SK-N-SH (cell line): ENCODE results near the gene SUGP2. TPM values are rescaled to one million over a fixed set of nuclear protein-coding genes. Genes with fewer than 3 reads are reported as not detected.

ENCODE experiments used
- CTCF ChIA-PET: fragments of 300-600, 350-600 bp; formaldehyde crosslinking; extraction: SDS; loops from one replicate; lab custom pipeline; 2021; lab: Yijun Ruan, JAX
- POLR2A ChIA-PET: fragments of 350-600 bp; sonication (Branson Sonifier 250); formaldehyde crosslinking; extraction: SDS; loops from one replicate; lab custom pipeline; 2020; ENCODE audit warnings: antibody characterized with exemption, inconsistent platforms; lab: Yijun Ruan, JAX
- DNase-seq: peaks from one replicate; pipeline ENCODE4 v3.0.0; 2012
- H2AFZ ChIP-seq: fragments of 200-600 bp; sonication (generic); 2 replicates; pipeline ENCODE4 v1.8.1; 2016; ENCODE audit warnings: antibody characterized with exemption, mild to moderate bottlenecking, low read depth
- H3F3A ChIP-seq: fragments of 200-600 bp; sonication (generic); replicated peaks from 2 replicates; pipeline ENCODE3; 2016; ENCODE audit warnings: antibody characterized with exemption, mild to moderate bottlenecking; ENCODE audit not compliant: insufficient read depth
- H3K27ac ChIP-seq, 2 experiments: fragments of 200-500 bp in 1 of 2; fragments of 200-600 bp in 1 of 2; sonication (Bioruptor generic) in 1 of 2; sonication (generic), shearing (Covaris generic) in 1 of 2; 2 replicates each; pipeline versions ENCODE4 v1.5.1 to v1.6.1; 2014 to 2016; ENCODE audit warnings: low read depth in 2 of 2, inconsistent platforms in 1 of 2, low read length in 1 of 2, mild to moderate bottlenecking in 1 of 2, mixed read lengths in 1 of 2
- H3K27me3 ChIP-seq: fragments of 200-600 bp; sonication (generic), shearing (Covaris generic); 2 replicates; pipeline ENCODE4 v1.6.1; 2016; ENCODE audit warnings: mixed run types; ENCODE audit not compliant: insufficient read depth
- H3K36me3 ChIP-seq, 2 experiments: fragments of 200-500 bp in 1 of 2; fragments of 200-600 bp in 1 of 2; sonication (Bioruptor generic) in 1 of 2; sonication (generic) in 1 of 2; replicated peaks in 1 of 2; 2 replicates each; pipeline versions ENCODE3 to v1.5.1; 2014 to 2016; ENCODE audit warnings: low read length in 1 of 2, mild to moderate bottlenecking in 1 of 2; ENCODE audit not compliant: insufficient read depth in 2 of 2, control insufficient read depth in 1 of 2
- H3K4me1 ChIP-seq, 2 experiments: fragments of 200-500 bp in 1 of 2; fragments of 200-600 bp in 1 of 2; sonication (Bioruptor generic) in 1 of 2; sonication (generic), shearing (Covaris generic) in 1 of 2; 2 replicates each; pipeline versions ENCODE4 v1.5.1 to v1.6.1; 2014 to 2016; ENCODE audit warnings: low read depth in 1 of 2, low read length in 1 of 2, mixed run types in 1 of 2; ENCODE audit not compliant: insufficient read depth in 2 of 2, control insufficient read depth in 1 of 2
- H3K4me2 ChIP-seq: fragments of 200-600 bp; sonication (generic), shearing (Covaris generic); 2 replicates; pipeline ENCODE4 v1.6.1; 2017; ENCODE audit warnings: mixed run types
- H3K4me3 ChIP-seq, 2 experiments: fragments of 200-500 bp in 1 of 2; fragments of 200-600 bp in 1 of 2; sonication (Bioruptor generic) in 1 of 2; sonication (generic), shearing (Covaris generic) in 1 of 2; 2 replicates each; pipeline versions ENCODE4 v1.5.1 to v1.8.1; 2014 to 2016; ENCODE audit warnings: low read depth in 2 of 2, inconsistent platforms in 1 of 2, low read length in 1 of 2, mild to moderate bottlenecking in 1 of 2, mixed read lengths in 1 of 2, moderate library complexity in 1 of 2
- H3K79me2 ChIP-seq: fragments of 200-600 bp; sonication (generic); 2 replicates; pipeline ENCODE4 v1.8.1; 2017; ENCODE audit warnings: mild to moderate bottlenecking; ENCODE audit not compliant: insufficient read depth
- H3K9ac ChIP-seq: fragments of 200-600 bp; sonication (generic); 2 replicates; pipeline ENCODE4 v1.6.1; 2017; ENCODE audit warnings: mixed run types
- H3K9me2 ChIP-seq: fragments of 200-600 bp; sonication (generic); 2 replicates; pipeline ENCODE4 v1.6.1; 2017; ENCODE audit warnings: mixed run types
- H3K9me3 ChIP-seq: fragments of 200-600 bp; sonication (generic); 2 replicates; pipeline ENCODE4 v1.6.1; 2017; ENCODE audit warnings: mixed run types, mild to moderate bottlenecking, moderate library complexity
- H4K20me1 ChIP-seq: fragments of 200-600 bp; sonication (generic); 2 replicates; pipeline ENCODE4 v1.6.1; 2017; ENCODE audit warnings: mild to moderate bottlenecking, mixed run types; ENCODE audit not compliant: insufficient read depth
- ELF1 ChIP-seq: IDR thresholded peaks from 2 replicates; pipeline ENCODE4 v1.4.0; 2012
- EP300 ChIP-seq, 2 experiments: IDR thresholded peaks; 2 replicates each; pipeline versions ENCODE4 v1.4.0 to v1.6.1; 2012; ENCODE audit warnings: borderline replicate concordance in 1 of 2, low read depth in 1 of 2, low read length in 1 of 2
- JUND ChIP-seq: IDR thresholded peaks from 2 replicates; pipeline ENCODE4 v1.4.0; 2012
- MXI1 ChIP-seq: IDR thresholded peaks from 2 replicates; pipeline ENCODE4 v1.6.1; 2012; ENCODE audit warnings: mild to moderate bottlenecking, low read depth, low read length, improper control_type of control experiment
- RCOR1 ChIP-seq: fragments of 150-350 bp; IDR thresholded peaks from 2 replicates; pipeline ENCODE4 v1.6.1; 2017; ENCODE audit warnings: antibody characterized with exemption, low read length
- RXRA ChIP-seq: IDR thresholded peaks from 2 replicates; pipeline ENCODE4 v1.4.0; 2012; ENCODE audit warnings: low read depth, mild to moderate bottlenecking, borderline replicate concordance
- SIN3A ChIP-seq: IDR thresholded peaks from 2 replicates; pipeline ENCODE4 v1.6.1; 2012; ENCODE audit warnings: low read depth, mild to moderate bottlenecking, low read length, moderate library complexity, borderline replicate concordance
- WGBS: methylation state at CpG from one replicate; pipeline ENCODE4 v1.1.6; 2017; ENCODE audit warnings: low lambda C conversion rate; 5-methylcytosine and 5-hydroxymethylcytosine counted together
- polyA plus RNA-seq, 3 experiments: library from polyadenylated mRNA; depleted of rRNA; stranded (reverse); fragments of >200 nt; gene quantifications; 2 replicates each; pipeline ENCODE4 v1.2.3, GENCODE V29; 2012
- TF ChIP-seq, protein P1 (sequence below): IDR thresholded peaks from 2 replicates; pipeline ENCODE4 v1.4.0; 2012; ENCODE audit warnings: low read depth, borderline replicate concordance
- TF ChIP-seq, protein P2 (sequence below): IDR thresholded peaks from 2 replicates; pipeline ENCODE4; 2012
- TF ChIP-seq, protein P3 (sequence below): IDR thresholded peaks from 2 replicates; pipeline ENCODE4 v1.4.0; 2012; ENCODE audit warnings: low read depth, borderline replicate concordance
- TF ChIP-seq, protein P4 (sequence below): IDR thresholded peaks from 2 replicates; pipeline ENCODE4 v1.6.1; 2012; ENCODE audit warnings: mild to moderate bottlenecking, low read depth, low read length, moderate library complexity
- TF ChIP-seq, protein P5 (sequence below): fragments of 150-350 bp; IDR thresholded peaks from 2 replicates; pipeline ENCODE4 v1.6.1; 2016; ENCODE audit warnings: mild to moderate bottlenecking, low read depth, low read length

Gene SUGP2
- polyA plus RNA-seq, 1 of the 3 experiments (the other 2 are of a cell fraction) = 56.3 TPM

DNA sequence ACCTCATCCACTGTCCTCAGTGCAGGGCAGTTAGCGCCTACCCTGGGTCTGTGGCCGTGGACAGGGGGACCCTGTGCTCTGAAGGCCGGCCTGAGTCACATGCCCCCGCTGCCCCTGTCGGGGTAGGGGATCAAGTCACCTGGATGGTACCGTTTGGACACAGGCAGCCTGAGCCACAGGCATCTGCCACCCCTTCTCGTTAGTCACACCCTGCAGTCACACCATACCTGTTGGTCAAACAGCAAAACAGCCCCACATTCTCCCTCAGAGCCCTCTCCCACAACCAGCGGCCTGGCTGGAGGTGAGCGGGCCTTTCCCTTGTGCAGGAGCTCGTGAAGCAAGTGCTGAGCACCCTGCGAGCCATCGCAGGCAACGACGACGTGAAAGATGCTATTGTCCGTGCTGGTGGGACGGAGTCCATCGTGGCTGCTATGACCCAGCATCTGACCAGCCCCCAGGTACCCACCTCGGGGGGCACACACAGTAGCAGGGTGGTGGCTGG, 21.7 kb upstream of the SUGP2 start:
- Histone ChIP-seq H3K79me2 (no peaks in the 10 kb centered on the region), H3K9me2 (no peaks in the 10 kb centered on the region), H3K4me3 (no peak overlapping the region), H2AFZ (no peak overlapping the region), H3K4me1 (no peaks in the 10 kb centered on the region), H3K36me3 (peaks cover 0 to 38% of the 10 kb centered on the region in 2 experiments), H3K27me3 (no peaks in the 10 kb centered on the region), H3K9ac (no peak overlapping the region), H3K9me3 (no peaks in the 10 kb centered on the region), H3F3A (no peaks in the 10 kb centered on the region), H3K4me2 (no peak overlapping the region), H3K27ac (no peak overlapping the region), H4K20me1 (no peaks in the 10 kb centered on the region)
- DNase-seq = no peak
- WGBS = 95% methylated on average over 12 of the region's 19 CpGs
- POLR2A ChIA-PET = no interaction called here
- TF ChIP-seq, protein P1, sequence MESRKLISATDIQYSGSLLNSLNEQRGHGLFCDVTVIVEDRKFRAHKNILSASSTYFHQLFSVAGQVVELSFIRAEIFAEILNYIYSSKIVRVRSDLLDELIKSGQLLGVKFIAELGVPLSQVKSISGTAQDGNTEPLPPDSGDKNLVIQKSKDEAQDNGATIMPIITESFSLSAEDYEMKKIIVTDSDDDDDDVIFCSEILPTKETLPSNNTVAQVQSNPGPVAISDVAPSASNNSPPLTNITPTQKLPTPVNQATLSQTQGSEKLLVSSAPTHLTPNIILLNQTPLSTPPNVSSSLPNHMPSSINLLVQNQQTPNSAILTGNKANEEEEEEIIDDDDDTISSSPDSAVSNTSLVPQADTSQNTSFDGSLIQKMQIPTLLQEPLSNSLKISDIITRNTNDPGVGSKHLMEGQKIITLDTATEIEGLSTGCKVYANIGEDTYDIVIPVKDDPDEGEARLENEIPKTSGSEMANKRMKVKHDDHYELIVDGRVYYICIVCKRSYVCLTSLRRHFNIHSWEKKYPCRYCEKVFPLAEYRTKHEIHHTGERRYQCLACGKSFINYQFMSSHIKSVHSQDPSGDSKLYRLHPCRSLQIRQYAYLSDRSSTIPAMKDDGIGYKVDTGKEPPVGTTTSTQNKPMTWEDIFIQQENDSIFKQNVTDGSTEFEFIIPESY = no peak
- TF ChIP-seq MXI1 (no peak), RCOR1 (no peak), SIN3A (no peak), JUND (no peak), EP300 (IDR thresholded peaks at IDR 0.05; ENCODE audit: borderline replicate concordance in 1 of 2, low read depth in 1 of 2, low read length in 1 of 2) (no peak), RXRA (no peak), ELF1 (no peak)
- TF ChIP-seq, protein P2, sequence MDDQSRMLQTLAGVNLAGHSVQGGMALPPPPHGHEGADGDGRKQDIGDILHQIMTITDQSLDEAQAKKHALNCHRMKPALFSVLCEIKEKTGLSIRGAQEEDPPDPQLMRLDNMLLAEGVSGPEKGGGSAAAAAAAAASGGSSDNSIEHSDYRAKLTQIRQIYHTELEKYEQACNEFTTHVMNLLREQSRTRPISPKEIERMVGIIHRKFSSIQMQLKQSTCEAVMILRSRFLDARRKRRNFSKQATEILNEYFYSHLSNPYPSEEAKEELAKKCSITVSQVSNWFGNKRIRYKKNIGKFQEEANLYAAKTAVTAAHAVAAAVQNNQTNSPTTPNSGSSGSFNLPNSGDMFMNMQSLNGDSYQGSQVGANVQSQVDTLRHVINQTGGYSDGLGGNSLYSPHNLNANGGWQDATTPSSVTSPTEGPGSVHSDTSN = no peak
- TF ChIP-seq, protein P3, sequence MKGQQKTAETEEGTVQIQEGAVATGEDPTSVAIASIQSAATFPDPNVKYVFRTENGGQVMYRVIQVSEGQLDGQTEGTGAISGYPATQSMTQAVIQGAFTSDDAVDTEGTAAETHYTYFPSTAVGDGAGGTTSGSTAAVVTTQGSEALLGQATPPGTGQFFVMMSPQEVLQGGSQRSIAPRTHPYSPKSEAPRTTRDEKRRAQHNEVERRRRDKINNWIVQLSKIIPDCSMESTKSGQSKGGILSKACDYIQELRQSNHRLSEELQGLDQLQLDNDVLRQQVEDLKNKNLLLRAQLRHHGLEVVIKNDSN = no peak
- TF ChIP-seq, protein P4, sequence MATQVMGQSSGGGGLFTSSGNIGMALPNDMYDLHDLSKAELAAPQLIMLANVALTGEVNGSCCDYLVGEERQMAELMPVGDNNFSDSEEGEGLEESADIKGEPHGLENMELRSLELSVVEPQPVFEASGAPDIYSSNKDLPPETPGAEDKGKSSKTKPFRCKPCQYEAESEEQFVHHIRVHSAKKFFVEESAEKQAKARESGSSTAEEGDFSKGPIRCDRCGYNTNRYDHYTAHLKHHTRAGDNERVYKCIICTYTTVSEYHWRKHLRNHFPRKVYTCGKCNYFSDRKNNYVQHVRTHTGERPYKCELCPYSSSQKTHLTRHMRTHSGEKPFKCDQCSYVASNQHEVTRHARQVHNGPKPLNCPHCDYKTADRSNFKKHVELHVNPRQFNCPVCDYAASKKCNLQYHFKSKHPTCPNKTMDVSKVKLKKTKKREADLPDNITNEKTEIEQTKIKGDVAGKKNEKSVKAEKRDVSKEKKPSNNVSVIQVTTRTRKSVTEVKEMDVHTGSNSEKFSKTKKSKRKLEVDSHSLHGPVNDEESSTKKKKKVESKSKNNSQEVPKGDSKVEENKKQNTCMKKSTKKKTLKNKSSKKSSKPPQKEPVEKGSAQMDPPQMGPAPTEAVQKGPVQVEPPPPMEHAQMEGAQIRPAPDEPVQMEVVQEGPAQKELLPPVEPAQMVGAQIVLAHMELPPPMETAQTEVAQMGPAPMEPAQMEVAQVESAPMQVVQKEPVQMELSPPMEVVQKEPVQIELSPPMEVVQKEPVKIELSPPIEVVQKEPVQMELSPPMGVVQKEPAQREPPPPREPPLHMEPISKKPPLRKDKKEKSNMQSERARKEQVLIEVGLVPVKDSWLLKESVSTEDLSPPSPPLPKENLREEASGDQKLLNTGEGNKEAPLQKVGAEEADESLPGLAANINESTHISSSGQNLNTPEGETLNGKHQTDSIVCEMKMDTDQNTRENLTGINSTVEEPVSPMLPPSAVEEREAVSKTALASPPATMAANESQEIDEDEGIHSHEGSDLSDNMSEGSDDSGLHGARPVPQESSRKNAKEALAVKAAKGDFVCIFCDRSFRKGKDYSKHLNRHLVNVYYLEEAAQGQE = no peak
- TF ChIP-seq, protein P5, sequence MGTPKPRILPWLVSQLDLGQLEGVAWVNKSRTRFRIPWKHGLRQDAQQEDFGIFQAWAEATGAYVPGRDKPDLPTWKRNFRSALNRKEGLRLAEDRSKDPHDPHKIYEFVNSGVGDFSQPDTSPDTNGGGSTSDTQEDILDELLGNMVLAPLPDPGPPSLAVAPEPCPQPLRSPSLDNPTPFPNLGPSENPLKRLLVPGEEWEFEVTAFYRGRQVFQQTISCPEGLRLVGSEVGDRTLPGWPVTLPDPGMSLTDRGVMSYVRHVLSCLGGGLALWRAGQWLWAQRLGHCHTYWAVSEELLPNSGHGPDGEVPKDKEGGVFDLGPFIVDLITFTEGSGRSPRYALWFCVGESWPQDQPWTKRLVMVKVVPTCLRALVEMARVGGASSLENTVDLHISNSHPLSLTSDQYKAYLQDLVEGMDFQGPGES = no peak
- CTCF ChIA-PET = interaction anchor here (1.0 to 5.6 kb wide), 7 partner anchors 14 to 120 kb away, joined by 3 to 34 read pairs (median 4); no protein-coding TSS in a partner anchor
